Upper lobe of left lung (tissue), 4 donors: ENCODE results near the gene SPAG16.

Experiments
- POLR2AphosphoS5 ChIP-seq, 2 donors: sonication (generic); formaldehyde crosslinking; IDR thresholded peaks; one replicate each; pipeline ENCODE4 v1.5.1; 2017; ENCODE audit warnings: antibody characterized with exemption in 2 of 2
- TF ChIP-seq, protein P1 (sequence below), 6 experiments: fragments of 450-650 bp in 4 of 6; fragments of 200-600 bp in 2 of 6; sonication (generic) in 2 of 6; IDR thresholded peaks; one replicate each; pipeline ENCODE4 v1.5.1; 2016 to 2019; ENCODE audit warnings: antibody characterized with exemption in 6 of 6

DNA sequence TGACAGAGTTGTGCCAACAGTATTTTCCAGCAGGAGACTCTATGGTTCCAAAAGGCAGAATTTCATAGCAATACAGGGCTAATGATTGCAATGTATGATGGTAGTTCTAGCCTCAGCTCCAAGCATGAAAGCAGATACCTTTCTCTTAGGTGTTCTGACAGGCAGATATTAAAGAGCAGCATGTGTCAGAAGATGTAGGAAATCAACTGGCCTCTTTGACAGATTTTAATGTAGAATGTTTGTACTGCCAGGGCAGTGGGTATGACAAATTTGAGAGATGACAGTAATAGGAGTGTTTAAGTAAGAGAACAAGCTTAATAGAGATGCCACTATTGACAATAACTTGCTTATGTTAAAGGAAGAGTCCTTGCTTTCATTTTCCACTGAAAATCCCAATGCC, 1105.1 kb downstream of the SPAG16 start:
- TF ChIP-seq, protein P1, sequence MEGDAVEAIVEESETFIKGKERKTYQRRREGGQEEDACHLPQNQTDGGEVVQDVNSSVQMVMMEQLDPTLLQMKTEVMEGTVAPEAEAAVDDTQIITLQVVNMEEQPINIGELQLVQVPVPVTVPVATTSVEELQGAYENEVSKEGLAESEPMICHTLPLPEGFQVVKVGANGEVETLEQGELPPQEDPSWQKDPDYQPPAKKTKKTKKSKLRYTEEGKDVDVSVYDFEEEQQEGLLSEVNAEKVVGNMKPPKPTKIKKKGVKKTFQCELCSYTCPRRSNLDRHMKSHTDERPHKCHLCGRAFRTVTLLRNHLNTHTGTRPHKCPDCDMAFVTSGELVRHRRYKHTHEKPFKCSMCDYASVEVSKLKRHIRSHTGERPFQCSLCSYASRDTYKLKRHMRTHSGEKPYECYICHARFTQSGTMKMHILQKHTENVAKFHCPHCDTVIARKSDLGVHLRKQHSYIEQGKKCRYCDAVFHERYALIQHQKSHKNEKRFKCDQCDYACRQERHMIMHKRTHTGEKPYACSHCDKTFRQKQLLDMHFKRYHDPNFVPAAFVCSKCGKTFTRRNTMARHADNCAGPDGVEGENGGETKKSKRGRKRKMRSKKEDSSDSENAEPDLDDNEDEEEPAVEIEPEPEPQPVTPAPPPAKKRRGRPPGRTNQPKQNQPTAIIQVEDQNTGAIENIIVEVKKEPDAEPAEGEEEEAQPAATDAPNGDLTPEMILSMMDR (IDR thresholded peaks at IDR 0.05), result no peak
- no peak for TF ChIP-seq POLR2AphosphoS5 (IDR thresholded peaks at IDR 0.05)
